ENCODE results near the gene PABPC4L.

PABPC4L gene

DNA sequence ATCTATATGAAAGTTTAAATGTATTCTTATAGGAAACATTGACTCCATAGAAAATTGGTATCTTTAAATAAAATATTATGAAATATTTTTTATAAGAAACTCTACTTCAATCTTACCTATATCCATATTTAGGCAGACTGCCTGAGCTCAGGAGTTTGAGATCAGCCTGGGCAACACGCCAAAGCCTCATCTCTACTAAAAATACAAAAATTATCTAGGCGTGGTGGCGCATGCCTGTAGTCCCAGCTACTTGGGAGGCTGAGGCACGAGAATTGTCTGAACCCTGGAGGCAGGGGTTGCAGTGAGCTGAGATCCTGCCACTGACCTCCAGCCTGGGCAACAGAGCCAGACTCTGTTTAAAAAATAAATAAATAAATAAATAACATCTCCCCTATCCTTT lies 47.5 kb downstream of the PABPC4L start:
- no peak overlapping the region for H3K4me3 ChIP-seq (ENCODE audit: low read length)
- TF ChIP-seq, protein P1, sequence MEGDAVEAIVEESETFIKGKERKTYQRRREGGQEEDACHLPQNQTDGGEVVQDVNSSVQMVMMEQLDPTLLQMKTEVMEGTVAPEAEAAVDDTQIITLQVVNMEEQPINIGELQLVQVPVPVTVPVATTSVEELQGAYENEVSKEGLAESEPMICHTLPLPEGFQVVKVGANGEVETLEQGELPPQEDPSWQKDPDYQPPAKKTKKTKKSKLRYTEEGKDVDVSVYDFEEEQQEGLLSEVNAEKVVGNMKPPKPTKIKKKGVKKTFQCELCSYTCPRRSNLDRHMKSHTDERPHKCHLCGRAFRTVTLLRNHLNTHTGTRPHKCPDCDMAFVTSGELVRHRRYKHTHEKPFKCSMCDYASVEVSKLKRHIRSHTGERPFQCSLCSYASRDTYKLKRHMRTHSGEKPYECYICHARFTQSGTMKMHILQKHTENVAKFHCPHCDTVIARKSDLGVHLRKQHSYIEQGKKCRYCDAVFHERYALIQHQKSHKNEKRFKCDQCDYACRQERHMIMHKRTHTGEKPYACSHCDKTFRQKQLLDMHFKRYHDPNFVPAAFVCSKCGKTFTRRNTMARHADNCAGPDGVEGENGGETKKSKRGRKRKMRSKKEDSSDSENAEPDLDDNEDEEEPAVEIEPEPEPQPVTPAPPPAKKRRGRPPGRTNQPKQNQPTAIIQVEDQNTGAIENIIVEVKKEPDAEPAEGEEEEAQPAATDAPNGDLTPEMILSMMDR (IDR thresholded peaks at IDR 0.05; ENCODE audit: insufficient read depth, low read depth, low read length, missing control alignments), result no peak
- no peak for DNase-seq (ENCODE audit: low read depth)

DNA sequence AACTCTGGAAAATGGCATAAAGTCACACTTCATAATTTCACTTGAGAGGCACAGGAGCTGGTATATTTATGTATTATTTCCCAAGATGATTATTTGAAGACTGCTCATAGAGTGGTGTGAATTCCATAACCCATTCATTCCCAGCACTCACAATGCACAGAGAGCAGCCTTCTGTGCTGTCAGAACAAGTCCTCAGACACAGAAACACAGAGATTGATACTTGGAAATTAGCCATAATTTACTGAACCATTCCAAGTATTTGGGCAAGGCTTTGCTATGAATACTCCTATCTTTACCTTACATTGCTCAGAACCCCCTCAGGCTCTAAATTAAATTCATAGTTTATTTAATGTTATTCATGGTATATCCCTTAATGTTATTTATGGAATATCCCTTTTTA lies 53.6 kb downstream of the PABPC4L start:
- TF ChIP-seq, protein P1 (IDR thresholded peaks at IDR 0.05; ENCODE audit: insufficient read depth, low read depth, low read length, missing control alignments), result no peak
- DNase-seq (ENCODE audit: low read depth), result peak; percentile 76
- H3K4me3 ChIP-seq (ENCODE audit: low read length), result no peak overlapping the region
